Measurements from ENCODE around the gene MED13L.

GRCh38 chr12:116187151-116187511, 90.4 kb downstream of the MED13L start:
- TF ChIP-seq CTCF (IDR thresholded peaks at IDR 0.05; ENCODE audit: low read depth, low read length, missing input control) = no peak
- TF ChIP-seq MAX (IDR thresholded peaks at IDR 0.05) = no peak
- TF ChIP-seq REST (IDR thresholded peaks at IDR 0.05) = no peak
- TF ChIP-seq RAD21 (IDR thresholded peaks at IDR 0.05) = no peak
- TF ChIP-seq ZBTB33 (IDR thresholded peaks at IDR 0.05) = no peak
- no peak for TF ChIP-seq GABPA (IDR thresholded peaks at IDR 0.05 in 1 of 2, conservative IDR thresholded peaks at IDR 0.05 in 1 of 2)
- TF ChIP-seq YY1 (IDR thresholded peaks at IDR 0.05) = no peak
